GM12878 (cell line): ENCODE results near the gene WWOX. TPM values are rescaled to one million over a fixed set of nuclear protein-coding genes. Genes with fewer than 3 reads are reported as not detected.

Source experiments
- ATAC-seq: fragments of 200-7000 bp; cut with Tn5 transposase; 3 replicates; pipeline ENCODE4 v1.9.1; 2020; ENCODE audit warnings: mild to moderate bottlenecking, moderate library complexity
- BruUV-seq: library from RNA; stranded (reverse); fragments of 400-500 nt; replicated peaks from 2 replicates; lab custom pipeline; 2021; lab: Mats Ljungman, UMichigan
- CTCF ChIA-PET: fragments of 300-600 bp; sonication (Branson Sonifier 250); formaldehyde crosslinking; extraction: SDS; loops from one replicate; lab custom pipeline; 2021; ENCODE audit warnings: inconsistent platforms; lab: Yijun Ruan, JAX
- POLR2A ChIA-PET: fragments of 350-600 bp; formaldehyde crosslinking; extraction: SDS; loops from one replicate; lab custom pipeline; 2021; ENCODE audit warnings: inconsistent platforms; lab: Charles Lee
- RAD21 ChIA-PET: fragments of 300-600 bp; sonication (Branson Sonifier 250); formaldehyde crosslinking; loops from one replicate; lab custom pipeline; 2023; ENCODE audit warnings: antibody characterized with exemption; ENCODE audit not compliant: unreplicated experiment; lab: Charles Lee
- SMC1A ChIA-PET: fragments of 300-600 bp; sonication (Branson Sonifier 250); formaldehyde crosslinking; loops from one replicate; lab custom pipeline; 2023; ENCODE audit not compliant: unreplicated experiment, uncharacterized antibody; lab: Charles Lee
- DNase-seq: peaks from one replicate; pipeline ENCODE4 v3.0.0-alpha.2; 2011; ENCODE audit warnings: low read depth, low spot score
- FAIRE-seq: peaks from 3 replicates; lab custom pipeline; 2011; peaks lifted over from hg19 to GRCh38; lab: Jason Lieb, UNC
- H2AFZ ChIP-seq: 2 replicates; pipeline ENCODE4 v1.6.0; 2011; ENCODE audit warnings: low read depth, low read length, control low read depth; ENCODE audit not compliant: control insufficient read depth
- H3K27ac ChIP-seq: 2 replicates; pipeline ENCODE4 v1.5.1; 2011; ENCODE audit warnings: control low read depth; ENCODE audit not compliant: control insufficient read depth, insufficient read depth
- H3K27me3 ChIP-seq, 2 experiments: replicated peaks in 1 of 2; 2 replicates each; pipeline versions ENCODE4 v1.6.0 to v1.6.1; 2011; ENCODE audit warnings: low read length in 1 of 2; ENCODE audit not compliant: control insufficient read depth in 2 of 2, insufficient read depth in 2 of 2
- H3K36me3 ChIP-seq, 2 experiments: 2 replicates each; pipeline ENCODE4 v1.5.1; 2011; ENCODE audit warnings: low read length in 1 of 2; ENCODE audit not compliant: control insufficient read depth in 2 of 2, insufficient read depth in 2 of 2
- H3K4me1 ChIP-seq: 2 replicates; pipeline ENCODE4 v1.6.1; 2011; ENCODE audit warnings: mild to moderate bottlenecking, low read length, moderate library complexity, mixed read lengths; ENCODE audit not compliant: control insufficient read depth, insufficient read depth
- H3K4me2 ChIP-seq: 2 replicates; pipeline ENCODE4 v1.6.0; 2011; ENCODE audit warnings: control low read depth; ENCODE audit not compliant: control insufficient read depth, insufficient read depth
- H3K4me3 ChIP-seq: fragments of 200-600 bp; sonication (generic); 2 replicates; pipeline ENCODE4 v1.5.1; 2016
- H3K79me2 ChIP-seq: 2 replicates; pipeline ENCODE4 v1.6.0; 2011; ENCODE audit warnings: low read length; ENCODE audit not compliant: control insufficient read depth, insufficient read depth
- H3K9ac ChIP-seq: 2 replicates; pipeline ENCODE4 v1.8.0; 2011; ENCODE audit warnings: low read length, control low read depth, mixed read lengths; ENCODE audit not compliant: control insufficient read depth, insufficient read depth
- H3K9me3 ChIP-seq: replicated peaks from 3 replicates; pipeline ENCODE4 v1.5.1; 2011; ENCODE audit warnings: mild to moderate bottlenecking, low read length; ENCODE audit not compliant: control insufficient read depth, insufficient read depth
- H4K20me1 ChIP-seq: 2 replicates; pipeline ENCODE4 v1.6.0; 2011; ENCODE audit not compliant: control insufficient read depth, insufficient read depth
- ASH2L ChIP-seq: fragments of 300-600, 200-600 bp; sonication (generic); IDR thresholded peaks from 2 replicates; pipeline ENCODE4 v1.6.1; 2017; ENCODE audit warnings: low read depth, mild to moderate bottlenecking, borderline replicate concordance
- ATF7 ChIP-seq: fragments of 450-650 bp; IDR thresholded peaks from 2 replicates; pipeline ENCODE4 v1.6.1; 2016; ENCODE audit warnings: low read depth, mild to moderate bottlenecking
- BMI1 ChIP-seq: fragments of 450-650 bp; IDR thresholded peaks from 2 replicates; pipeline ENCODE4 v1.6.1; 2016; ENCODE audit warnings: mild to moderate bottlenecking, moderate library complexity, borderline replicate concordance
- CHD1 ChIP-seq: IDR thresholded peaks from 2 replicates; pipeline ENCODE4 v1.6.1; 2012; ENCODE audit warnings: low read depth, low read length, improper control_type of control experiment
- EP300 ChIP-seq, 2 experiments: fragments of 150-350 bp in 1 of 2; IDR thresholded peaks; 2 replicates each; pipeline ENCODE4 v1.6.1; 2011 to 2012; ENCODE audit warnings: low read depth in 2 of 2, low read length in 2 of 2, borderline replicate concordance in 1 of 2, improper control_type of control experiment in 1 of 2, inconsistent platforms in 1 of 2; ENCODE audit not compliant: control insufficient read depth in 1 of 2
- IKZF1 ChIP-seq: fragments of 450-650 bp; conservative IDR thresholded peaks from 2 replicates; pipeline ENCODE4 v1.6.1; 2017; ENCODE audit warnings: antibody characterized with exemption, mild to moderate bottlenecking
- MEF2A ChIP-seq: IDR thresholded peaks from 2 replicates; pipeline ENCODE4 v1.6.1; 2011; ENCODE audit warnings: low read depth, mild to moderate bottlenecking, low read length, moderate library complexity; ENCODE audit not compliant: insufficient read depth
- MTA3 ChIP-seq: IDR thresholded peaks from 2 replicates; pipeline ENCODE4 v1.6.1; 2012; ENCODE audit warnings: low read length, inconsistent platforms, borderline replicate concordance
- POLR2AphosphoS2 ChIP-seq: IDR thresholded peaks from 2 replicates; pipeline ENCODE4 v1.6.1; 2011; ENCODE audit warnings: low read depth, mild to moderate bottlenecking, low read length, improper control_type of control experiment, moderate library complexity
- TARDBP ChIP-seq: IDR thresholded peaks from 2 replicates; pipeline ENCODE4 v1.6.1; 2016; ENCODE audit warnings: borderline replicate concordance
- ZNF274 ChIP-seq: IDR thresholded peaks from one replicate; pipeline ENCODE4 v1.8.0; 2011; ENCODE audit not compliant: insufficient read length, insufficient read depth
- WGBS: methylation state at CpG from one replicate; pipeline ENCODE4 v1.1.6; 2016; ENCODE audit warnings: low lambda C conversion rate; ENCODE audit not compliant: insufficient replicate concordance, insufficient coverage; ENCODE audit errors: missing lambda C conversion rate; 5-methylcytosine and 5-hydroxymethylcytosine counted together
- in situ Hi-C: fragments of 300-500 bp; cut with MboI; formaldehyde crosslinking; loops from 9 replicates; pipeline ENCODE4 v1.14.3; 2018; ENCODE audit warnings: mixed read lengths
- intact Hi-C: fragments of 100-400 bp; cut with micrococcal nuclease; formaldehyde crosslinking; loops from one replicate; pipeline ENCODE4 v1.14.2; 2022; ENCODE audit not compliant: unreplicated experiment
- polyA plus RNA-seq, 11 experiments: library from polyadenylated mRNA; depleted of rRNA in 4 of 11; unstranded in 6 of 11; stranded (reverse) in 5 of 11; fragments of >200 nt; fragmentation: Nextera tagmentation in 4 of 11; fragmentation: Illumina TruSeq in 1 of 11; extraction: Ambion mirVana in 4 of 11; extraction: Trizol in 1 of 11; gene quantifications; 1 replicate in 1 of 11; 2 replicates in 10 of 11; pipeline versions ENCODE4 v1.2.1 to v1.2.3, GENCODE V29; 2011 to 2016; ENCODE audit warnings: inconsistent platforms in 2 of 11, missing spikeins in 2 of 11, low read depth in 1 of 11
- total RNA-seq, 4 experiments: library from RNA; depleted of rRNA in 3 of 4; stranded (reverse); fragments of >200 nt in 3 of 4; fragmentation: Illumina TruSeq in 1 of 4; extraction: Trizol in 1 of 4; gene quantifications; 2 replicates each; pipeline versions ENCODE4 v1.2.1 to v1.2.3, GENCODE V29; 2013 to 2021
- TF ChIP-seq, protein P1 (sequence below): fragments of 450-650 bp; formaldehyde crosslinking; IDR thresholded peaks from 2 replicates; pipeline ENCODE4 v1.4.0; 2020; ENCODE audit warnings: mild to moderate bottlenecking, moderate library complexity
- TF ChIP-seq, protein P2 (sequence below): IDR thresholded peaks from 2 replicates; pipeline ENCODE4 v1.6.1; 2011; ENCODE audit warnings: borderline replicate concordance, low read depth, mild to moderate bottlenecking, moderate library complexity, mixed read lengths, low read length; ENCODE audit not compliant: insufficient read depth; ENCODE audit errors: extremely low read length
- TF ChIP-seq, protein P3 (sequence below): fragments of 450-650 bp; formaldehyde crosslinking; IDR thresholded peaks from 2 replicates; pipeline ENCODE4 v1.4.0; 2022; ENCODE audit warnings: mild to moderate bottlenecking, moderate library complexity
- TF ChIP-seq, protein P4 (sequence below): IDR thresholded peaks from 2 replicates; pipeline ENCODE4 v1.6.1; 2012; ENCODE audit warnings: low read depth, low read length, improper control_type of control experiment

Gene WWOX
- total and polyA plus RNA-seq, 10 of the 15 experiments (the other 5 are each of a cell fraction or from before 2014, with no cell fraction given): 2.8 to 24.4 (median 17.8) TPM

DNA sequence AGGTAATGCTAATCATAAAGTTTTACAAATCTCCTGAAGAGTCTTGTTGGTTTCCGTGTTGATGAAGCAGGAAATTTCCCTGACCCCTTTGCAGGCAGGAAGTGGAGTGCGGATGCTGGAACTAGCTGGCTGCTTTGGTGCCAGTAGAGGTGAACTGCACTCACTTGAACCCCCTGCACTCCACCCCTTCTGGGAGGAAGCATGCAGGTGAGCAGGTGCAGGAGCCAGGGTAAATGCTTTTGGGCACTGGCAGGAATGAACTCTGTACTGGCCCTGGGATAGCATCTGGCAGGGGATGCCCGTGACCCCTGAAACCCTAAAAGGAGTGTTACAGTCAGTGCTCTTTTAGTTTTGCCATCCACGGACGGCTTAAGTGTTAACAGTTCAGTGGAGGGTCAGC, 430.4 kb downstream of the WWOX start:
- BruUV-seq: no TSS peak
- TF ChIP-seq IKZF1 (no peak), ASH2L (no peak), MEF2A (no peak), MTA3 (no peak), ATF7 (no peak), ZNF274 (no peak), TARDBP (no peak), BMI1 (no peak), EP300 (IDR thresholded peaks at IDR 0.05; ENCODE audit: borderline replicate concordance in 1 of 2, control insufficient read depth in 1 of 2, low read depth in 2 of 2, low read length in 2 of 2) (no peak), POLR2AphosphoS2 (no peak), CHD1 (no peak)
- TF ChIP-seq, protein P1, sequence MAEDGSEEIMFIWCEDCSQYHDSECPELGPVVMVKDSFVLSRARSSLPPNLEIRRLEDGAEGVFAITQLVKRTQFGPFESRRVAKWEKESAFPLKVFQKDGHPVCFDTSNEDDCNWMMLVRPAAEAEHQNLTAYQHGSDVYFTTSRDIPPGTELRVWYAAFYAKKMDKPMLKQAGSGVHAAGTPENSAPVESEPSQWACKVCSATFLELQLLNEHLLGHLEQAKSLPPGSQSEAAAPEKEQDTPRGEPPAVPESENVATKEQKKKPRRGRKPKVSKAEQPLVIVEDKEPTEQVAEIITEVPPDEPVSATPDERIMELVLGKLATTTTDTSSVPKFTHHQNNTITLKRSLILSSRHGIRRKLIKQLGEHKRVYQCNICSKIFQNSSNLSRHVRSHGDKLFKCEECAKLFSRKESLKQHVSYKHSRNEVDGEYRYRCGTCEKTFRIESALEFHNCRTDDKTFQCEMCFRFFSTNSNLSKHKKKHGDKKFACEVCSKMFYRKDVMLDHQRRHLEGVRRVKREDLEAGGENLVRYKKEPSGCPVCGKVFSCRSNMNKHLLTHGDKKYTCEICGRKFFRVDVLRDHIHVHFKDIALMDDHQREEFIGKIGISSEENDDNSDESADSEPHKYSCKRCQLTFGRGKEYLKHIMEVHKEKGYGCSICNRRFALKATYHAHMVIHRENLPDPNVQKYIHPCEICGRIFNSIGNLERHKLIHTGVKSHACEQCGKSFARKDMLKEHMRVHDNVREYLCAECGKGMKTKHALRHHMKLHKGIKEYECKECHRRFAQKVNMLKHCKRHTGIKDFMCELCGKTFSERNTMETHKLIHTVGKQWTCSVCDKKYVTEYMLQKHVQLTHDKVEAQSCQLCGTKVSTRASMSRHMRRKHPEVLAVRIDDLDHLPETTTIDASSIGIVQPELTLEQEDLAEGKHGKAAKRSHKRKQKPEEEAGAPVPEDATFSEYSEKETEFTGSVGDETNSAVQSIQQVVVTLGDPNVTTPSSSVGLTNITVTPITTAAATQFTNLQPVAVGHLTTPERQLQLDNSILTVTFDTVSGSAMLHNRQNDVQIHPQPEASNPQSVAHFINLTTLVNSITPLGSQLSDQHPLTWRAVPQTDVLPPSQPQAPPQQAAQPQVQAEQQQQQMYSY: no peak
- TF ChIP-seq, protein P2, sequence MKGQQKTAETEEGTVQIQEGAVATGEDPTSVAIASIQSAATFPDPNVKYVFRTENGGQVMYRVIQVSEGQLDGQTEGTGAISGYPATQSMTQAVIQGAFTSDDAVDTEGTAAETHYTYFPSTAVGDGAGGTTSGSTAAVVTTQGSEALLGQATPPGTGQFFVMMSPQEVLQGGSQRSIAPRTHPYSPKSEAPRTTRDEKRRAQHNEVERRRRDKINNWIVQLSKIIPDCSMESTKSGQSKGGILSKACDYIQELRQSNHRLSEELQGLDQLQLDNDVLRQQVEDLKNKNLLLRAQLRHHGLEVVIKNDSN: no peak
- TF ChIP-seq, protein P3, sequence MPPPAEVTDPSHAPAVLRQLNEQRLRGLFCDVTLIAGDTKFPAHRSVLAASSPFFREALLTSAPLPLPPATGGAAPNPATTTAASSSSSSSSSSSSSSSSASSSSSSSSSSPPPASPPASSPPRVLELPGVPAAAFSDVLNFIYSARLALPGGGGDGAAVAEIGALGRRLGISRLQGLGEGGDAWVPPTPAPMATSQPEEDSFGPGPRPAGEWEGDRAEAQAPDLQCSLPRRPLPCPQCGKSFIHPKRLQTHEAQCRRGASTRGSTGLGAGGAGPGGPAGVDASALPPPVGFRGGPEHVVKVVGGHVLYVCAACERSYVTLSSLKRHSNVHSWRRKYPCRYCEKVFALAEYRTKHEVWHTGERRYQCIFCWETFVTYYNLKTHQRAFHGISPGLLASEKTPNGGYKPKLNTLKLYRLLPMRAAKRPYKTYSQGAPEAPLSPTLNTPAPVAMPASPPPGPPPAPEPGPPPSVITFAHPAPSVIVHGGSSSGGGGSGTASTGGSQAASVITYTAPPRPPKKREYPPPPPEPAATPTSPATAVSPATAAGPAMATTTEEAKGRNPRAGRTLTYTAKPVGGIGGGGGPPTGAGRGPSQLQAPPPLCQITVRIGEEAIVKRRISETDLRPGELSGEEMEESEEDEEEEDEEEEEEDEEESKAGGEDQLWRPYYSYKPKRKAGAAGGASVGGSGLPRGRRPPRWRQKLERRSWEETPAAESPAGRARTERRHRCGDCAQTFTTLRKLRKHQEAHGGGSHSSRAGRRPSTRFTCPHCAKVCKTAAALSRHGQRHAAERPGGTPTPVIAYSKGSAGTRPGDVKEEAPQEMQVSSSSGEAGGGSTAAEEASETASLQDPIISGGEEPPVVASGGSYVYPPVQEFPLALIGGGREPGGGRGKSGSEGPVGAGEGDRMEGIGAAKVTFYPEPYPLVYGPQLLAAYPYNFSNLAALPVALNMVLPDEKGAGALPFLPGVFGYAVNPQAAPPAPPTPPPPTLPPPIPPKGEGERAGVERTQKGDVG (CRISPR knock-in tag): no peak
- TF ChIP-seq, protein P4, sequence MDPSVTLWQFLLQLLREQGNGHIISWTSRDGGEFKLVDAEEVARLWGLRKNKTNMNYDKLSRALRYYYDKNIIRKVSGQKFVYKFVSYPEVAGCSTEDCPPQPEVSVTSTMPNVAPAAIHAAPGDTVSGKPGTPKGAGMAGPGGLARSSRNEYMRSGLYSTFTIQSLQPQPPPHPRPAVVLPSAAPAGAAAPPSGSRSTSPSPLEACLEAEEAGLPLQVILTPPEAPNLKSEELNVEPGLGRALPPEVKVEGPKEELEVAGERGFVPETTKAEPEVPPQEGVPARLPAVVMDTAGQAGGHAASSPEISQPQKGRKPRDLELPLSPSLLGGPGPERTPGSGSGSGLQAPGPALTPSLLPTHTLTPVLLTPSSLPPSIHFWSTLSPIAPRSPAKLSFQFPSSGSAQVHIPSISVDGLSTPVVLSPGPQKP: no peak

More for the DNA sequence above, 430.4 kb downstream of the WWOX start:
- intact Hi-C loops: no loop called here
- H3K27ac ChIP-seq: no peak overlapping the region
- H2AFZ ChIP-seq: no peak overlapping the region
- H3K27me3 ChIP-seq: no peaks in the 10 kb centered on the region
- 47% methylated on average over 5 of the region's 5 CpGs for WGBS
- ChIA-PET SMC1A (no interaction called here), POLR2A (no interaction called here), CTCF (interaction anchor here (1.0 kb wide), 1 partner anchor 51 kb away, joined by 3 read pairs; no protein-coding TSS in a partner anchor), RAD21 (no interaction called here)
- in situ Hi-C loops: no loop called here
- no peaks in the 10 kb centered on the region for H3K4me1 ChIP-seq
- H3K4me2 ChIP-seq: no peak overlapping the region
- H3K9me3 ChIP-seq: no peaks in the 10 kb centered on the region
- no peak overlapping the region for H3K9ac ChIP-seq
- no peak for FAIRE-seq
- no peak for DNase-seq
- no peaks in the 10 kb centered on the region for H4K20me1 ChIP-seq
- no peak for ATAC-seq
- no peaks in the 10 kb centered on the region for H3K36me3 ChIP-seq
- no peak overlapping the region for H3K4me3 ChIP-seq
- no peaks in the 10 kb centered on the region for H3K79me2 ChIP-seq
